GM20000 (cell line): ENCODE results near the gene ATM.
A peak's percentile ranks its signal among the peaks of the same experiment; 100 is the strongest.
"Not testable (repeated sequence)": the region's sequence is repeated elsewhere in the genome, so short reads cannot be mapped to it uniquely, and the experiment has no call there.

ENCODE experiments used
- DNase-seq: peaks from one replicate; pipeline ENCODE4 v3.0.0; 2012; ENCODE audit warnings: low spot score
- TF ChIP-seq, protein P1 (sequence below): IDR thresholded peaks from 2 replicates; pipeline ENCODE4 v1.5.1; 2012; ENCODE audit warnings: mild to moderate bottlenecking, control low read depth; ENCODE audit errors: extremely low read depth, missing control alignments

ATM gene

DNA sequence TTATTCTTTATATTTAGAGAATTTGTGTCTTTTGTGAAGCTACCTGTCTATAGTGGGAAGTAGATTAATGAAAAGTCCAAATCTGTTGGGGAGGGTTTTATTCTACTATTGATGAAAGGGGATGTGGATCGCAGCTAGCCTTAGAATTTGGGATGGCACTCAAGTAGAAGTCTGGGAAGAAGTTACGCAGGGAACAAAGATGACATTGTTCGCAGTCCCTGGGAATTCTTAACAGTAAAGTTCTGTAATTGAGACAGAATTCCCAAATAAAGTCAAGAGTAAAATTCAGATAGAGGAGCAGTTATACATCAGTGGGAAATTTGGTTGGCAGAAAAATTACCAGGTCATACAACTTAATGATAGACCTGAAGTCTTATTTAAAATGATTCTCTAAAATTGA, 64.1 kb downstream of the ATM start:
- TF ChIP-seq, protein P1, sequence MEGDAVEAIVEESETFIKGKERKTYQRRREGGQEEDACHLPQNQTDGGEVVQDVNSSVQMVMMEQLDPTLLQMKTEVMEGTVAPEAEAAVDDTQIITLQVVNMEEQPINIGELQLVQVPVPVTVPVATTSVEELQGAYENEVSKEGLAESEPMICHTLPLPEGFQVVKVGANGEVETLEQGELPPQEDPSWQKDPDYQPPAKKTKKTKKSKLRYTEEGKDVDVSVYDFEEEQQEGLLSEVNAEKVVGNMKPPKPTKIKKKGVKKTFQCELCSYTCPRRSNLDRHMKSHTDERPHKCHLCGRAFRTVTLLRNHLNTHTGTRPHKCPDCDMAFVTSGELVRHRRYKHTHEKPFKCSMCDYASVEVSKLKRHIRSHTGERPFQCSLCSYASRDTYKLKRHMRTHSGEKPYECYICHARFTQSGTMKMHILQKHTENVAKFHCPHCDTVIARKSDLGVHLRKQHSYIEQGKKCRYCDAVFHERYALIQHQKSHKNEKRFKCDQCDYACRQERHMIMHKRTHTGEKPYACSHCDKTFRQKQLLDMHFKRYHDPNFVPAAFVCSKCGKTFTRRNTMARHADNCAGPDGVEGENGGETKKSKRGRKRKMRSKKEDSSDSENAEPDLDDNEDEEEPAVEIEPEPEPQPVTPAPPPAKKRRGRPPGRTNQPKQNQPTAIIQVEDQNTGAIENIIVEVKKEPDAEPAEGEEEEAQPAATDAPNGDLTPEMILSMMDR: no peak
- DNase-seq: no peak

DNA sequence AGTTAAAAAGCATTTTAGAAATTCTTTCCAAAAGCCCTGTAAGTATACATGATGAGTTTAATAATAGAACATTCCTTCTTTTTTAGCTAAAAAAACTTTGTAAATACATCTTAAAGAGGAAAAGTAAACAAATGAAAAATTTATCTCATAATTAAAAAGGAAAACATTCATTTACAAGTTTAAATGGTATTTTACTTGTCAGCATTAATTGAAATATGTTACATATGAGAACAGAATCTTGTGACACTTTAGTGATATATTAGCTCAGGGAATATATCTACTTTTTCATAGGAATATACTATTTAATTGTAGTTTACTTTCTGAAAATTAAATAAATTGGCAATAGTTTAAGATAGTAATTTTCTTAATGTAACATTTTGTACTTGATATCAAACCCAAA, 66.2 kb downstream of the ATM start:
- not testable (repeated sequence) for DNase-seq

GRCh38 chr11:108289699-108290098, 66.8 kb downstream of the ATM start:
- TF ChIP-seq, protein P1: no peak
- no peak for DNase-seq

- TF ChIP-seq, protein P1: no peak
- DNase-seq: no peak
Observed at GRCh38 chr11:108293229-108293628, 70.4 kb downstream of the ATM start.

DNA sequence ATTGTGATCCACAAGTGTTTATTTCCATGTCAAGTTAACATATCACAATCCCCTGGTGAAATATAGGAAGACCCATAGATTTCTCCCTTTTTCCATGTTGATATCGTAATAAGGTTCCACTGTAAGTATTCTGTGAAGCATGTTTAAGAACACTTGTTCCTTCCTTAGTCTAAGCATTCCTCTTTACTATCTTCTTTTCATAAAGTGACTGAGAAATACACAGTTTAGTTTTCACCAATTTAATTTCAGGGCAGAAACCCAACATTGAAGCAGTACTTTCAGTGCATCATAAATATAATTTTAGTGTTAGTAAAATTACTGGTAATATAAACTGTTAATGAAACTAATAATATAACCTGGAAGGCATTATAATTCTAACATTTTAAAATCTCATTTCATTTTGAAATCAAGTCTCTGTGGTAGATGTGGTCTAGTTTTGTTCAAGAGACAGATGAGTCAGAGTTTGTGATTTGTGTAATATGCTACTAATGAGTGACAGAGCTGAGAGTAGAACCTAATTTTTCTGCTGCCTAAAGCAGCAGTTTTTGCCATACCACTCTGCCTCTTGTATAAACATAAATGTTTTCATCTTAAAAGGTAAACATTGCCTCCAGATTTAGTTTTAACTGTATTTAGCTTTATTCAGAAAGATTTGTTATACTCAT, 79.4 kb downstream of the ATM start:
- DNase-seq: peak; percentile 7
- TF ChIP-seq, protein P1: no peak

DNA sequence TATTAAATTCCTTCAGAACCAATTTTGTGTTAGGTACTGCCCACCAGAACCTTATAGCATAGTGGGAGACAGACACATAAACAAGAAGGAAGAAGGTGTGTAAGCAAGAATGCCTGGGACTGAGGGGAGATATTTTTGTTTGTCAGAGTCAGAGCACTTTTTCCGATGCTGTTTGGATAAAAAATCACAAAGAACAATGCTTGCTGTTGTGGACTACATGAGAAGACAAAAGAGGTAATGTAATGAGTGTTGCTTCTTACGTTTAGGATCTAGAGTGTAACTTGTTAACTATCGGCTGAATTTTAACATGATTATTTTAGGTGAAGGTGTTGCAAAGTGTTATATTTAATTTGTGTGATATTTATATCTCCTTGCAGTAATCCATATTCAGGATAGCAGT, 84.9 kb downstream of the ATM start:
- DNase-seq: no peak
- TF ChIP-seq, protein P1: no peak

- no peak for DNase-seq
- TF ChIP-seq, protein P1: no peak
Observed at GRCh38 chr11:108313444-108313843, 90.6 kb downstream of the ATM start.

- TF ChIP-seq, protein P1: no peak
Observed at GRCh38 chr11:108316061-108316460, 93.2 kb downstream of the ATM start.

More at GRCh38 chr11:108316061-108316460, 93.2 kb downstream of the ATM start:
- DNase-seq: no peak
